Activated CD8-positive, alpha-beta memory T cell treated with anti-CD3 and anti-CD28 coated beads for 4 hours (primary cell): Measurements from ENCODE around the gene ABCA1.
"Not testable (repeated sequence)": the region's sequence is repeated elsewhere in the genome, so short reads cannot be mapped to it uniquely, and the experiment has no call there.

ENCODE experiments used
- DNase-seq, 2 donors: peaks; one replicate each; pipeline ENCODE4 v3.0.0-alpha.2; 2020; ENCODE audit warnings: low read depth in 2 of 2

Gene ABCA1

GRCh38 chr9:104906441-104907277 is 21.3 kb downstream of the ABCA1 start:
- no peak for DNase-seq

- DNase-seq, result no peak
These were observed 22.0 kb downstream of the ABCA1 start for GRCh38 chr9:104905931-104906330.

- DNase-seq, result no peak
These were observed 22.6 kb downstream of the ABCA1 start for GRCh38 chr9:104905153-104905901.

- DNase-seq, result no peak
These were observed 24.3 kb downstream of the ABCA1 start for GRCh38 chr9:104903609-104904008.

- no peak for DNase-seq
These were observed 27.1 kb downstream of the ABCA1 start for GRCh38 chr9:104900871-104901270.

- DNase-seq, result no peak
These were observed 27.6 kb downstream of the ABCA1 start for GRCh38 chr9:104900324-104900723.

- DNase-seq, result no peak
These were observed 28.2 kb downstream of the ABCA1 start for GRCh38 chr9:104899759-104900247.

GRCh38 chr9:104898376-104898775 is 29.6 kb downstream of the ABCA1 start:
- not testable (repeated sequence) for DNase-seq

GRCh38 chr9:104896131-104896530 is 31.8 kb downstream of the ABCA1 start:
- no peak for DNase-seq

GRCh38 chr9:104895572-104895971 is 32.4 kb downstream of the ABCA1 start:
- no peak for DNase-seq

- DNase-seq, result no peak
These were observed 35.3 kb downstream of the ABCA1 start for GRCh38 chr9:104892701-104893100.

- DNase-seq, result no peak
These were observed 37.6 kb downstream of the ABCA1 start for GRCh38 chr9:104890433-104890770.

GRCh38 chr9:104885818-104886709 is 41.9 kb downstream of the ABCA1 start:
- DNase-seq, result no peak

GRCh38 chr9:104883169-104883568 is 44.8 kb downstream of the ABCA1 start:
- no peak for DNase-seq

- DNase-seq, result no peak
These were observed 45.4 kb downstream of the ABCA1 start for GRCh38 chr9:104882566-104882965.

- DNase-seq, result no peak
These were observed 45.9 kb downstream of the ABCA1 start for GRCh38 chr9:104882086-104882485.

- DNase-seq, result no peak
These were observed 48.2 kb downstream of the ABCA1 start for GRCh38 chr9:104879555-104880309.

GRCh38 chr9:104876587-104876986 is 51.4 kb downstream of the ABCA1 start:
- DNase-seq, result no peak

GRCh38 chr9:104875897-104876296 is 52.1 kb downstream of the ABCA1 start:
- no peak for DNase-seq

GRCh38 chr9:104875320-104875719 is 52.6 kb downstream of the ABCA1 start:
- no peak for DNase-seq

GRCh38 chr9:104873489-104873850 is 54.5 kb downstream of the ABCA1 start:
- DNase-seq, result no peak
